KOPT-K1 (cell line): Measurements from ENCODE around the gene METTL14.

ENCODE experiments used
- H3K27ac ChIP-seq: fragments of 200-600 bp; sonication (generic); 2 replicates; pipeline ENCODE4 v1.5.1; 2016; ENCODE audit warnings: antibody characterized with exemption, mild to moderate bottlenecking, low read depth, low read length; ENCODE audit not compliant: poor library complexity, severe bottlenecking
- H3K36me3 ChIP-seq: fragments of 200-600 bp; sonication (generic); 2 replicates; pipeline ENCODE4 v1.5.1; 2017; ENCODE audit warnings: antibody characterized with exemption, mild to moderate bottlenecking, low read length, moderate library complexity; ENCODE audit not compliant: insufficient read depth
- H3K9me3 ChIP-seq: fragments of 200-600 bp; sonication (generic); 2 replicates; pipeline ENCODE4 v1.5.1; 2017; ENCODE audit warnings: antibody characterized with exemption, low read length, mild to moderate bottlenecking; ENCODE audit not compliant: insufficient read depth, poor library complexity, severe bottlenecking

METTL14 gene

GRCh38 chr4:118721752-118722151 is 36.6 kb downstream of the METTL14 start:
- H3K36me3 ChIP-seq: peaks cover 38% of the 10 kb centered on the region
- no peak overlapping the region for H3K27ac ChIP-seq
- H3K9me3 ChIP-seq: no peaks in the 10 kb centered on the region

GRCh38 chr4:118723369-118723768 is 38.2 kb downstream of the METTL14 start:
- Histone ChIP-seq H3K9me3 (no peaks in the 10 kb centered on the region), H3K36me3 (peaks cover 53% of the 10 kb centered on the region)

GRCh38 chr4:118727360-118727759 is 42.2 kb downstream of the METTL14 start:
- peaks cover 60% of the 10 kb centered on the region for H3K36me3 ChIP-seq
- H3K27ac ChIP-seq: no peak overlapping the region
- no peaks in the 10 kb centered on the region for H3K9me3 ChIP-seq

More at GRCh38 chr4:118723369-118723768, 38.2 kb downstream of the METTL14 start:
- no peak overlapping the region for H3K27ac ChIP-seq

GRCh38 chr4:118729287-118730286 is 44.4 kb downstream of the METTL14 start:
- H3K36me3 ChIP-seq: peaks cover 69% of the 10 kb centered on the region
- H3K9me3 ChIP-seq: no peaks in the 10 kb centered on the region
- H3K27ac ChIP-seq: peak overlapping the region; percentile 43

DNA sequence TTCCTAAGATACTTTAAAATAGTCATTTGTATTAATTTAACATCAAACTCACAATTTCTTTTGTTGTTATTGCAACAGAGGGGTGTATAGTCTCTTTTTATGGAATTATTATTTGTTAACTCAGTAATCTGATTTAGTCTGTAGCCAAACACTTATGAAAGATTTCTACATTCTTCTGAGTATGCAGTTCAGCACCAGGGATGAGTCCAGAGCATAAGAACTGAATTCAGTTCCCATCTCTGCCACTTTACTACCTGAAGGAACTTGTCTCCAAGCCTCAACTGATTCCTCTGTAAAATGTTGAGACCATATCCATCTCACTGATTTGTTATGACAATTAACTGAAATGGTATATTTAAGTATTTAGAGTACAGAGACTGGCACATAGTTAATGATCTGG is 45.5 kb downstream of the METTL14 start:
- Histone ChIP-seq H3K36me3 (peaks cover 58% of the 10 kb centered on the region), H3K9me3 (no peaks in the 10 kb centered on the region), H3K27ac (no peak overlapping the region)

DNA sequence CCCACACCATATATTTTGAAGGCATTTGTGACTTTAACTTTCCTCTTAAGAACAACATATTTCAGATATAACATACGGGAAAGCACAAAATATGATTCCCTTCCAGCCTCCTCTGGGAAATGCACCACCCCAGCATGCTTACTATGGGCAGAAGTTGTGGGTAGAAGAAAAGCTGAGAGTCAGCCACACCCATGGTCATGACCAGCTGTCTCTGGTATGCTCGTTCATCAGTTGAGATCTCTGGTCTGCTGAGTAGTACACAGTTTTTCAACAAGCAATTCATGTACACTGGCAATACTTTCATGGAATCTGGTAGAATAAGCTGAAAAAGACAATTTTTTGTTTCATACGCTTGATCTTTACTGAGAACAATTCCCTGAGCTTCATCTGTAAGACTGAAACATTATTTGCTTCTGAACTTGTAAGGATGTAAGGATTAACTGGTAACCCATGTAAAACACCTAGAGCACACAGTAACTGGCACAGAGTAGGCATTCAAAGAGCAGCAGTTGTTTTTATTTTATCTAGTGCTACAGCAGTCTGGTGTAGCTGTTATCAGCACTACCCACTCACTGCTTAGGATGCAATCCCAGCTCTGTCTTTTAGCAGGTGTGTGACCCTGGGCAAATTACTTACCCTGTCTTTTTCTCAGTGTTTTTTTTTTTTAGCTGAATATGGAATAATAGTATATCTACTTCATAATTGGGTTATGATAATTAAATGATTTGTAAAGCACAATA is 47.6 kb downstream of the METTL14 start:
- Histone ChIP-seq H3K36me3 (peaks cover 54% of the 10 kb centered on the region), H3K9me3 (no peaks in the 10 kb centered on the region), H3K27ac (no peak overlapping the region)

DNA sequence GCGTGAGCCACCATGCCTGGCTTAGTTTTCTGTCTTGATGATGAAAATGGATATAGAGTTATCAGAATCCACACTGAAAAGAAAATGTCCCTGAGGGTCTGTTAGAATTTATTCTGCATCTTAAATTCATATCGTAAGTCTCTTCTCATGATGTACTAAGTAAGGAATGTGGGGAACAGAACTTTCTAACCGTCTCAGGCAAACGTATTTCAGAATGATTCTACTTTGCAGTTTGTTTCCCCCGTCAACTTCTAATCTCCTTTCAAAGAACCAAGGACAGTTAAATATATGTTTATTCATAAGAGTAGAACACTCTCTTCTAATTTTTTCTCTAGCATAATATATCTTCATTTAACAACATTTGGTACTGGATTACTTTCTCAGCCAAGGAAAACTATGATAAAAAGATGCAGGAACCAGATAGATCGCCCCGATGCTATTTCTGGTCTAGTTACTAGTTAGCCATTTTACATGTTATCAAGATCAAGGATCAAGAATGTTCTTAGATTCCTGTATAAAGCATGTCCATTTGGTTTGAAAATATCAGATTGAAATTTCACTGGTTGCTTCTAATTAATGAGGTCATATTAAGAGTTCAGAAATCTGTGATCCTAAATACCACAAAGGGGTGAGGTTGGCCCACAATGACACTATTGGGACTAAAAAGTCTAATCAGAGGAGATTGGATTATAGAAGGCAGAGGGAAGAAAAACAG is 49.5 kb downstream of the METTL14 start:
- H3K36me3 ChIP-seq: peaks cover 59% of the 10 kb centered on the region
- H3K27ac ChIP-seq: no peak overlapping the region
- H3K9me3 ChIP-seq: no peaks in the 10 kb centered on the region

- no peaks in the 10 kb centered on the region for H3K9me3 ChIP-seq
- H3K36me3 ChIP-seq: peaks cover 56% of the 10 kb centered on the region
Observed at GRCh38 chr4:118736900-118737299, 51.7 kb downstream of the METTL14 start.

DNA sequence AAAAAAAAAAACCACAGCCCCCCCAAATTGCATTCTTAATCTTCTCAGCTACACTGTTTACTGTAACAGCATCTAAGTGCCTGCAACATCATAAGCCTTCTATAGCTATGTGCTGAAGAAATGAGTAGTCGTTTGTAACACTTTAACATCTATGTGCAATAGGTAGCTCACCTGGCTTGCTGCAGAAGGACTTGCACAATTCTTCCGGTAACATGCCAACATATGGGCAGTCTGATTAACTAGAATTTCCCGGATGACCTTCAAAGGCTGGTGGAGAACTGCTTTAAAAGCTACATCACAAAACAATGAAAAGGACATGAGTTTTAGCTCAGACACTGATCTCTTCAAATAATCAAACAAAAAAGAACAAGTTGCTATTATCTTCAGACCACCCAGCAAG is 52.9 kb downstream of the METTL14 start:
- H3K9me3 ChIP-seq: no peaks in the 10 kb centered on the region
- peaks cover 53% of the 10 kb centered on the region for H3K36me3 ChIP-seq
- H3K27ac ChIP-seq: no peak overlapping the region

More at GRCh38 chr4:118736900-118737299, 51.7 kb downstream of the METTL14 start:
- H3K27ac ChIP-seq: no peak overlapping the region

DNA sequence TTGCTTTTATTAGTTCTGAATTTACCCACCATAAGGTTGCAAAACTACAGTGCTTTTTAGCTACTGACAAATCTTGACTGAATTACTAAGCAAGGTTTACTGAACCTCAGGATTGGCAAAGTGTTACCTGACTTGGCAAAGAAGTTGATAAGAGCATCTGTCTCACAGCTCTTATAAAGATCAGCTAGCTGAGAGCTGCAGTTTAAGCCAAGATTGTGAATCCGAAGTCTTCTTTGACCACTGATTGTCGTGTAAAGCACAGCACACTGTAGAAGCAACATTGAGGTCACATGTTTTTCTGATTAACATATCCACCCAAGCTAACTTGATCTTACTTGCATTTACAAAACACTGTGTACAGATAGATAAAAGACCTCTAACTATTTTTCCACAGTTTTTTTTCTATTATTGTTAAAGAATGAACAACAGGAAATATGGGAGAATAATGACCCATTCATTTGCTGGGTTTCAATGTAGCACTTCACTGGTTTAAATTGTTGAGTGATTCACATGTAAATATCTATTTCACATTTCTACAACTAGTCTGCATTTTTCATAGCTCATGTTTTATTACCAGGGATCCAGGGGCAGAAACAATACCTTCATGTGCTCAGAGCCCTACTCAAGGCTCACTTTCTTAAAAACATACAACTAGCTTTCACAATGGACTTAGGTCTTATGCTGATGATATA is 54.0 kb downstream of the METTL14 start:
- Histone ChIP-seq H3K27ac (no peak overlapping the region), H3K36me3 (peaks cover 58% of the 10 kb centered on the region)

GRCh38 chr4:118740869-118741268 is 55.7 kb downstream of the METTL14 start:
- H3K9me3 ChIP-seq: no peaks in the 10 kb centered on the region
- peaks cover 70% of the 10 kb centered on the region for H3K36me3 ChIP-seq
- no peak overlapping the region for H3K27ac ChIP-seq

More for the DNA sequence above, 54.0 kb downstream of the METTL14 start:
- H3K9me3 ChIP-seq: no peaks in the 10 kb centered on the region

DNA sequence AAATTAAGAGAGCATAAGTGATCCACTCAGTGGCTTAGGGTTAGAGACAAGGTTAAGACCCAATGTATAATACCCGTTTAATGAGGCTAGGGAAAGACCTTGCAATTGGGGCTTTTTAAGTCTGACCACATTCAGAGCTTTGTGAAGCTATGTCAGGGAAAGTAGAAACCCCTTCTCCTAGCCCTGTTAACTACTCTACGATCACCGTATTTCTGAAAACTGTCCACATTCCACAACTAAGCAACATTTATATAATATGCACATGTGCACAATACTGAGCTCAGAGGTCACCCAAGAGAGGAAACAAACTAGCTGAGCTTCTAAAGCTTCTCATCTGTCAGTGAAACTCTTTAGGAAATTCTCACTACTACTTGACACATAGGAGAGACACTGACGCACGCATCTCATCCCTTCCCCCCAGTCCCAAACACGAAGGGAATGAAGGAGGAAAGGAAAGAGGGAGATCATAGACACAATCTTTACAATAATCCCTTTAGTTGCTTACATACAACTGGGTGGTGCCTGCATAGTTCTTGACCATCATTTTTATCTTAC is 56.2 kb downstream of the METTL14 start:
- H3K27ac ChIP-seq: no peak overlapping the region
- H3K9me3 ChIP-seq: no peaks in the 10 kb centered on the region
- peaks cover 65% of the 10 kb centered on the region for H3K36me3 ChIP-seq

DNA sequence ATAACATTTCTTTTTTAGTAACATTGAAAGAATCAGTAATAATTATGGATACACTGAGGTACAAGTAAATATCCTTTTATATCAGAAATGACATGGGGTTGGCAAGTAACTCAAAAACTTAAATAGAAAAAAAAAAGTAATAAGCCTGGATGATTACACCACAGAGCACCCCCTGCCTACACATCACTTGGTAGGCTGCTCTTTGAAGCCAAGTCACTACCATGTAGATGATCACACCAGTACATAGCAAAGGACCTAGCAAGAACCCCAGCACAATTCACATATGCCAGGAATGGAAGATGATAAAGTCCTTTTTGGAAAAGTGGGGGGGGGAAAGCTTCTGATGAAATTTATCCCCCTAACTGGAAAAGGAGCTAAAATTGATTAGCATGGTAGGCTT is 56.9 kb downstream of the METTL14 start:
- Histone ChIP-seq H3K27ac (no peak overlapping the region), H3K9me3 (no peaks in the 10 kb centered on the region), H3K36me3 (peaks cover 58% of the 10 kb centered on the region)

GRCh38 chr4:118743867-118744266 is 58.7 kb downstream of the METTL14 start:
- peaks cover 46% of the 10 kb centered on the region for H3K36me3 ChIP-seq
- H3K9me3 ChIP-seq: no peaks in the 10 kb centered on the region
- H3K27ac ChIP-seq: no peak overlapping the region
